ENCODE data around the gene ARL2BP.

ARL2BP gene

GRCh38 chr16:57240851-57241250, 4.2 kb upstream of the ARL2BP start:
- POLR2A ChIA-PET = interaction anchor here (1.3 kb wide), 1 partner anchor 14 kb away, joined by 4 read pairs; no protein-coding TSS in a partner anchor
- no peak for DNase-seq (ENCODE audit: low read depth, low spot score)
- TF ChIP-seq, protein P1, sequence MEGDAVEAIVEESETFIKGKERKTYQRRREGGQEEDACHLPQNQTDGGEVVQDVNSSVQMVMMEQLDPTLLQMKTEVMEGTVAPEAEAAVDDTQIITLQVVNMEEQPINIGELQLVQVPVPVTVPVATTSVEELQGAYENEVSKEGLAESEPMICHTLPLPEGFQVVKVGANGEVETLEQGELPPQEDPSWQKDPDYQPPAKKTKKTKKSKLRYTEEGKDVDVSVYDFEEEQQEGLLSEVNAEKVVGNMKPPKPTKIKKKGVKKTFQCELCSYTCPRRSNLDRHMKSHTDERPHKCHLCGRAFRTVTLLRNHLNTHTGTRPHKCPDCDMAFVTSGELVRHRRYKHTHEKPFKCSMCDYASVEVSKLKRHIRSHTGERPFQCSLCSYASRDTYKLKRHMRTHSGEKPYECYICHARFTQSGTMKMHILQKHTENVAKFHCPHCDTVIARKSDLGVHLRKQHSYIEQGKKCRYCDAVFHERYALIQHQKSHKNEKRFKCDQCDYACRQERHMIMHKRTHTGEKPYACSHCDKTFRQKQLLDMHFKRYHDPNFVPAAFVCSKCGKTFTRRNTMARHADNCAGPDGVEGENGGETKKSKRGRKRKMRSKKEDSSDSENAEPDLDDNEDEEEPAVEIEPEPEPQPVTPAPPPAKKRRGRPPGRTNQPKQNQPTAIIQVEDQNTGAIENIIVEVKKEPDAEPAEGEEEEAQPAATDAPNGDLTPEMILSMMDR (IDR thresholded peaks at IDR 0.05; ENCODE audit: insufficient read depth, low read length, missing control alignments) = no peak
- CTCF ChIA-PET = no interaction called here
- no peak overlapping the region for H3K4me3 ChIP-seq (ENCODE audit: low read depth, low read length)

GRCh38 chr16:57242650-57243049, 2.4 kb upstream of the ARL2BP start:
- POLR2A ChIA-PET = interaction anchor here (0.7 kb wide), 1 partner anchor 8 kb away, joined by 4 read pairs; no protein-coding TSS in a partner anchor
- no peak overlapping the region for H3K4me3 ChIP-seq (ENCODE audit: low read depth, low read length)
- CTCF ChIA-PET = interaction anchor here (1.2 kb wide), 1 partner anchor 12 kb away, joined by 5 read pairs; no protein-coding TSS in a partner anchor
- TF ChIP-seq, protein P1 (IDR thresholded peaks at IDR 0.05; ENCODE audit: insufficient read depth, low read length, missing control alignments) = no peak
- no peak for DNase-seq (ENCODE audit: low read depth, low spot score)

DNA sequence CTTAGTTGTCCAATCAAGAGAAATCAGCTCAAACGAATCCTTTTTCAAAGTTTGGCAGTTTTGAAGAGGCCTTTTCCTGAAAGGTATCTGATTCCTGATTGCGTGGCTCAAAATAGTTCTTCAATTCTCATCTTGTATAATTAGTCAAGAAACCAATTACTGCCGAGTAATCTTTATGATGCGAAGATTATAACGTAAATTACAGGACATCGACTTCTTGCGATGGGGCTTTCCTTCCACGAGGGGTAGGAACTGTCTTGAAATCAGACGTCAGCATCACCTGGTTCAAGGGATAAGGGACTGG, 644 bp upstream of the ARL2BP start:
- POLR2A ChIA-PET = interaction anchor here (1.0 to 1.5 kb wide), 3 partner anchors 11 to 59 kb away, joined by 3 to 11 read pairs (median 8); partner anchors contain the start of genes PSME3IP1 and RSPRY1
- TF ChIP-seq, protein P1 (IDR thresholded peaks at IDR 0.05; ENCODE audit: insufficient read depth, low read length, missing control alignments) = no peak
- CTCF ChIA-PET = interaction anchor here (1.4 to 2.0 kb wide), 2 partner anchors 152 to 173 kb away, joined by 5 to 7 read pairs; partner anchors contain the start of gene CPNE2

GRCh38 chr16:57245472-57246113, 534 bp downstream of the ARL2BP start:
- POLR2A ChIA-PET = interaction anchor here (0.7 to 1.5 kb wide), 5 partner anchors 9 to 60 kb away, joined by 3 to 11 read pairs (median 3); partner anchors contain the start of genes PSME3IP1 and RSPRY1
- peak overlapping the region; percentile 70 for H3K4me3 ChIP-seq (ENCODE audit: low read depth, low read length)
- no peak for DNase-seq (ENCODE audit: low read depth, low spot score)
- CTCF ChIA-PET = interaction anchor here (1.0 to 2.0 kb wide), 5 partner anchors 10 to 172 kb away, joined by 3 to 7 read pairs (median 3); partner anchors contain the start of gene CPNE2
- TF ChIP-seq, protein P1 (IDR thresholded peaks at IDR 0.05; ENCODE audit: insufficient read depth, low read length, missing control alignments) = no peak

More for the DNA sequence above, 644 bp upstream of the ARL2BP start:
- DNase-seq (ENCODE audit: low read depth, low spot score) = no peak
- H3K4me3 ChIP-seq (ENCODE audit: low read depth, low read length) = peak overlapping the region; percentile 70

DNA sequence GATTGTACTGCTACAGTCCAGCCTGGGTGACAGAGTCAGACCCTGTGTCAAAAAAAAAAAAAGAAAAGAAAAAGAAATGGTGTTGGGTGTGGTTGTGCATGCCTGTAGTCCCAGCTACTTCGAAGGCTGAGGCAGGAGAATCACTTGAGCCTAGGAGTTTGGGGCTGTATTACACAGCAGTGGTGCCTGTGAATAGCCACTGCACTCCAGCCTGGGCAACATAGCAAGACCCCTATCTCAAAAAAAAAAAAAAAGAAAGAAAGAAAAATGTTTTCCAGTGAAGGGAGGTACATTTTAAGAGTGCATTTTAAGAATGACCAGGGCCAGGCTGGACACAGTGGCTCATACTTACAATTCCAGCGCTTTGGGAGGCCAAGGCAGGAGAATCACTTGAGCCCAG, 6.3 kb downstream of the ARL2BP start:
- TF ChIP-seq, protein P1 (IDR thresholded peaks at IDR 0.05; ENCODE audit: insufficient read depth, low read length, missing control alignments) = no peak
- DNase-seq (ENCODE audit: low read depth, low spot score) = no peak
- POLR2A ChIA-PET = interaction anchor here (1.1 kb wide), 1 partner anchor 9 kb away, joined by 4 read pairs; no protein-coding TSS in a partner anchor
- CTCF ChIA-PET = interaction anchor here (1.4 kb wide), 1 partner anchor 171 kb away, joined by 3 read pairs; no protein-coding TSS in a partner anchor
- H3K4me3 ChIP-seq (ENCODE audit: low read depth, low read length) = no peak overlapping the region

DNA sequence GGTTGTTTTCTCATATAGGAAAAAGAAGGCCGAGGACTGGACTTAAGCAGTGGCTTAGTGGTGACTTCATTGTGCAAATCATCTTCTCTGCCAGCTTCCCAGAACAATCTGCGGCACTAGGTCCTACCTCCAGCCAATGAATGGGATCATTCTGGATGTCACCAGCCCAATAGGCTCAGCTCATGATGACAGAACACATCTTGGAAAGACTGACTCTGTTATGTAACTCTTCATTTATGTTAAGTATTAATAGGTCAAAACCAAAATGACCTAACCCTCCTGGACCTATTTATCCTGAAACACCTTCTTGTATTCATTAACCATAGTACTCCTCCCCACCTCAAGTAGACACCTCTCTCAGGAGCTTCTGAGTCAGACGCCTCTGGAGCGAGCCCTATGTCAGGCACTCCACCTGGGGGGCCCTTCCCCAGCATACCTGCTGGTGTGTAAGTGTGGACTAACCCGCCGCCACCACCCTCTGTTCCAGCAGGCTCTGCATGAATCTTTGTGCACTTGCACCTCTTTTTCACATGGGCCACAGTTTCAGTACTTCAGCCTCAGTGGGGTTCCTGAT, 7.2 kb downstream of the ARL2BP start:
- no peak for DNase-seq (ENCODE audit: low read depth, low spot score)
- no peak overlapping the region for H3K4me3 ChIP-seq (ENCODE audit: low read depth, low read length)
- CTCF ChIA-PET = interaction anchor here (1.4 kb wide), 1 partner anchor 170 kb away, joined by 3 read pairs; no protein-coding TSS in a partner anchor
- POLR2A ChIA-PET = no interaction called here
- TF ChIP-seq, protein P1 (IDR thresholded peaks at IDR 0.05; ENCODE audit: insufficient read depth, low read length, missing control alignments) = no peak
